Right atrium auricular region (tissue), 2 donors: ENCODE measurements around the gene ADCY2. TPM values are rescaled to one million over a fixed set of nuclear protein-coding genes. Genes with fewer than 3 reads are reported as not detected.

Experiments
- DNase-seq: peaks from one replicate; pipeline ENCODE4 v3.0.0-alpha.2; 2019; ENCODE audit warnings: low spot score
- H3K27ac ChIP-seq, 2 donors: fragments of 200-600 bp; sonication (generic); 1 replicate in 1 of 2; 2 replicates in 1 of 2; pipeline ENCODE4 v1.5.1; 2016 to 2019
- H3K27me3 ChIP-seq, 2 donors: fragments of 200-600 bp; sonication (generic); one replicate each; pipeline versions ENCODE4 v1.5.1 to v1.6.0; 2017 to 2019
- H3K36me3 ChIP-seq: fragments of 200-600 bp; sonication (generic); one replicate; pipeline ENCODE4 v1.5.1; 2016
- H3K4me1 ChIP-seq, 2 donors: fragments of 200-600 bp; sonication (generic); one replicate each; pipeline versions ENCODE4 v1.5.1 to v1.6.0; 2017 to 2019
- H3K4me3 ChIP-seq, 2 donors: fragments of 200-600 bp; sonication (generic); 1 replicate in 1 of 2; 2 replicates in 1 of 2; pipeline ENCODE4 v1.5.1; 2017 to 2019; ENCODE audit warnings: mild to moderate bottlenecking in 1 of 2, moderate library complexity in 1 of 2
- H3K9me3 ChIP-seq, 2 donors: fragments of 200-600 bp; sonication (generic); one replicate each; pipeline ENCODE4 v1.5.1; 2019
- total RNA-seq, 2 donors: library from RNA; depleted of rRNA; stranded (reverse); fragments of >200 nt; gene quantifications; one replicate each; pipeline ENCODE4 v1.1.0, GENCODE V29; 2016
- TF ChIP-seq, protein P1 (sequence below), 2 donors: fragments of 200-600 bp; sonication (generic); IDR thresholded peaks; one replicate each; pipeline ENCODE4 v1.5.1; 2019; ENCODE audit warnings: antibody characterized with exemption in 2 of 2

ADCY2 gene
- total RNA-seq, 2 donors from 2014 or later, result 3.3 TPM; not detected in 1

DNA sequence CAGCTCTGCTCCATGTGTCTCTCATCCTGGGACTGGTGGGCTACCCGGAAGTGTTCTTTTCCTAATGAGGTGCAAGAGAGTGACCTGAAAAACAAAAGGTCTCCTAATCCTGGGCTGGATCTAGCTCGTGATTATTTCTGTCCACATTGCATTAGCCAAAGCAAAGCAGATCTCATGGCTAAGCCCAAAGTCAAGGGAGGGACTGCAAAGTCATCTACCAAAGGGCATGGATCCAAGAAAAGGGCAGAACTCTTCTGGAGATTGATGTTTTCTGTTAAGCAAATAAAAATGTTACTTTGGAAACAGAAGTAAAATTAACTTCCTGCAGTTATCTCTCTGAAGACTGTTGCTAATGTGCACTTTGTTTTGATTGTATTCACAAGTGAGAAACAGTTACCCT is 229.8 kb downstream of the ADCY2 start:
- no peaks in the 10 kb centered on the region for H3K9me3 ChIP-seq
- no peaks in the 10 kb centered on the region for H3K27me3 ChIP-seq
- TF ChIP-seq, protein P1, sequence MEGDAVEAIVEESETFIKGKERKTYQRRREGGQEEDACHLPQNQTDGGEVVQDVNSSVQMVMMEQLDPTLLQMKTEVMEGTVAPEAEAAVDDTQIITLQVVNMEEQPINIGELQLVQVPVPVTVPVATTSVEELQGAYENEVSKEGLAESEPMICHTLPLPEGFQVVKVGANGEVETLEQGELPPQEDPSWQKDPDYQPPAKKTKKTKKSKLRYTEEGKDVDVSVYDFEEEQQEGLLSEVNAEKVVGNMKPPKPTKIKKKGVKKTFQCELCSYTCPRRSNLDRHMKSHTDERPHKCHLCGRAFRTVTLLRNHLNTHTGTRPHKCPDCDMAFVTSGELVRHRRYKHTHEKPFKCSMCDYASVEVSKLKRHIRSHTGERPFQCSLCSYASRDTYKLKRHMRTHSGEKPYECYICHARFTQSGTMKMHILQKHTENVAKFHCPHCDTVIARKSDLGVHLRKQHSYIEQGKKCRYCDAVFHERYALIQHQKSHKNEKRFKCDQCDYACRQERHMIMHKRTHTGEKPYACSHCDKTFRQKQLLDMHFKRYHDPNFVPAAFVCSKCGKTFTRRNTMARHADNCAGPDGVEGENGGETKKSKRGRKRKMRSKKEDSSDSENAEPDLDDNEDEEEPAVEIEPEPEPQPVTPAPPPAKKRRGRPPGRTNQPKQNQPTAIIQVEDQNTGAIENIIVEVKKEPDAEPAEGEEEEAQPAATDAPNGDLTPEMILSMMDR (IDR thresholded peaks at IDR 0.05), result no peak
- H3K27ac ChIP-seq, result no peak overlapping the region
- no peaks in the 10 kb centered on the region for H3K4me1 ChIP-seq
- no peak for DNase-seq
- H3K4me3 ChIP-seq, result no peak overlapping the region
- no peaks in the 10 kb centered on the region for H3K36me3 ChIP-seq

DNA sequence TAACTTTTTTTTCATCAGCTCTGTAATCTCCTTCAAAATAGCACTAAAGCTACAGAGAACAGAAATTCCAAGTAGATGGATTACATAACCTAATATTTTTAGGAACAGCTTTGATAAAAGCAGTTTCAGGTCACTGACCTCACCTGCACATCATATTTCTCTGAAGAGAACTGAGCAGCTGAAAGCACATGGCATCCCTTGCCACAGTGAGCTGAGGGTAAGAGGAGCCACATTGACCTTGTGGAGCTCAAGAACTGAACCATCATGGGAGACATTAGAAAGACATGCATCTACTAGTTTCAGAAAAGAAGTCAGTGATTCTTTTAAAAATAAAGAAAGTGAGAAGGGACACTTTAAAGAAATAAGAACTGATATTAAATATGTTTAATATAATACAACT is 232.3 kb downstream of the ADCY2 start:
- no peaks in the 10 kb centered on the region for H3K27me3 ChIP-seq
- TF ChIP-seq, protein P1 (IDR thresholded peaks at IDR 0.05), result no peak
- no peaks in the 10 kb centered on the region for H3K9me3 ChIP-seq
- H3K36me3 ChIP-seq, result no peaks in the 10 kb centered on the region
- H3K4me1 ChIP-seq, result no peaks in the 10 kb centered on the region
- DNase-seq, result no peak
- no peak overlapping the region for H3K4me3 ChIP-seq
- no peak overlapping the region for H3K27ac ChIP-seq

DNA sequence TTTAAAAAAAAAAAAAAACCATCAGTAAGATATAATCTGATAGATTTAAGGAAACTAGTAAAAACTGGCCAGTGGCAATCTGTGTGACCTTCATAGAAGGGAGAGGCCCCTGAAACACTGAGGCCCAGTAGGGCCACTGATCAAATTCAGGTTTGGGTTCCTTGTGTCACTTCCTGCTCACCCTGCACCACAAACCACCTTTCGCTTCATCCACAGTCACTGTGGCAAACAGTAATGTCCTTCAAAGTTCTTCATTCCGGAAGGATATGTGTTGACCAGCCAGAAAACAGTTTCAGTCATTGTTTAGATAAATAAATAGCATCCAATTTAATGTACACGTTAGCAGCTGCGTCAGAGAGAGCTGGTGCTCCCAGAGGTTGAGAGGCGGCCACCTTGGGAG is 232.9 kb downstream of the ADCY2 start:
- Histone ChIP-seq H3K27me3 (no peaks in the 10 kb centered on the region), H3K27ac (no peak overlapping the region), H3K4me1 (no peaks in the 10 kb centered on the region), H3K36me3 (no peaks in the 10 kb centered on the region), H3K4me3 (no peak overlapping the region), H3K9me3 (no peaks in the 10 kb centered on the region)
- no peak for DNase-seq
- TF ChIP-seq, protein P1 (IDR thresholded peaks at IDR 0.05), result no peak

DNA sequence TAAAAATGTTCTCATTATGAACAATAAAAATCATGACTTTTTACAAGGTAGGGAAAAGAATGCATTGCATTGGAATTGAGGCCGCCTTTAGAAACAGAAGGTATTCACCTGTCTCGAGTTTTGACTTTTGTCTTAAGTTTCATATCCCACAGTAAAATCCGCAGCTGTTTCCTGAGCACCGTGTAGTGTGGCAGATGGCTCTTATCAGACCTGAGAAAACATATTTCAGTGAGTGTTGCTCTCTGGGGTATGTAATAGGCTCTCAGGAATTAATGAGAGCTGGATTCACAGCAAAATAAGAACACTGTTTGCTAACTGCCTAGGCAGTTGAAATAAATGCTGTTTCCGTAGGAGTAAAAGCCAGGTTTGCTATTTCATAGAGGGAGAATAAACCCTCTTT is 233.6 kb downstream of the ADCY2 start:
- TF ChIP-seq, protein P1 (IDR thresholded peaks at IDR 0.05), result no peak

DNA sequence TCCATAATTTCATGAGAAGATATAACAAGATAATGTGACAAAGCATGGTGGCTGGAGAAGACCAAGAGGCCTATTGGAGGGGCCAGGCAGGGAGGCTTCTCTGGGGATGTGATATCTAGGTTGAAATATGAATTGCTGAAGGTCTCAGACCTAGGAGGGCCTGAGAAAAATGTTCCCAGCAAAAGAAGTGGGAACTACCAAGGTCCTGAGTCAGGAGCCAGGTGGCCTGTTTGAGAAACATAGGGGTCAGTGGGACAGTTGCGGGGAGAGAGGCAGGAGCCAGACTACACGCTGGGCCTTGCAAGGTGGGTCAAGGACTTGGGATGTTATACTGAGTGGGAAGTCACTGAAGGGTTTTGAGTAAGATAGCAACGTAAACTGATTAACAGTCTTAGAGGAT is 238.9 kb downstream of the ADCY2 start:
- Histone ChIP-seq H3K9me3 (no peaks in the 10 kb centered on the region), H3K4me1 (no peaks in the 10 kb centered on the region), H3K27me3 (no peaks in the 10 kb centered on the region), H3K36me3 (no peaks in the 10 kb centered on the region), H3K4me3 (no peak overlapping the region), H3K27ac (no peak overlapping the region)
- TF ChIP-seq, protein P1 (IDR thresholded peaks at IDR 0.05), result no peak
- no peak for DNase-seq

More for the DNA sequence above, 233.6 kb downstream of the ADCY2 start:
- no peak overlapping the region for H3K27ac ChIP-seq
- no peaks in the 10 kb centered on the region for H3K4me1 ChIP-seq
- no peak for DNase-seq
- H3K4me3 ChIP-seq, result no peak overlapping the region
- H3K27me3 ChIP-seq, result no peaks in the 10 kb centered on the region
- no peaks in the 10 kb centered on the region for H3K36me3 ChIP-seq
- H3K9me3 ChIP-seq, result no peaks in the 10 kb centered on the region

DNA sequence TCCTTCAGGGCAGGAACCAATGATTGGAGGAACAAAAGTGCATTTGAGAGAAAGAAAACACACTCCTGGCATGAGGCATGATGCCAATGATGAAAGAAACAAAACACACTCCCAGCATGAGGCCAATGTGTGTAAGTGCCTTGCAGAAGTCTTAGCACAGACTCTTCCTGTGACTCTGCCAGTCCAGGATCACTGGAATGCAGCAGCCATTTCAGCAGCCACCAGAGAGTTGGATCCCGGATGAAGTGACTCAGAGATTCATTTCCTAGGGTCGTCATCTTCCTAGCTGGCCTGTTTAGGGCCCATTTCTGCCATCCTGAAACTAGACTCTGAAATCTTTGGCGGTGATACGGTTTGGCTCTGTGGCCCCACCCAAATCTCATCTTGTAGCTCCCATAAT is 242.5 kb downstream of the ADCY2 start:
- Histone ChIP-seq H3K27me3 (no peaks in the 10 kb centered on the region), H3K4me1 (no peaks in the 10 kb centered on the region), H3K36me3 (no peaks in the 10 kb centered on the region), H3K27ac (no peak overlapping the region), H3K4me3 (no peak overlapping the region), H3K9me3 (peaks cover 0 to 24% of the 10 kb centered on the region in 2 donors)
- DNase-seq, result no peak
- TF ChIP-seq, protein P1 (IDR thresholded peaks at IDR 0.05), result no peak
